ENCODE measurements around the gene AHNAK.
"Not testable (repeated sequence)": the region's sequence is repeated elsewhere in the genome, so short reads cannot be mapped to it uniquely, and the experiment has no call there.

DNA sequence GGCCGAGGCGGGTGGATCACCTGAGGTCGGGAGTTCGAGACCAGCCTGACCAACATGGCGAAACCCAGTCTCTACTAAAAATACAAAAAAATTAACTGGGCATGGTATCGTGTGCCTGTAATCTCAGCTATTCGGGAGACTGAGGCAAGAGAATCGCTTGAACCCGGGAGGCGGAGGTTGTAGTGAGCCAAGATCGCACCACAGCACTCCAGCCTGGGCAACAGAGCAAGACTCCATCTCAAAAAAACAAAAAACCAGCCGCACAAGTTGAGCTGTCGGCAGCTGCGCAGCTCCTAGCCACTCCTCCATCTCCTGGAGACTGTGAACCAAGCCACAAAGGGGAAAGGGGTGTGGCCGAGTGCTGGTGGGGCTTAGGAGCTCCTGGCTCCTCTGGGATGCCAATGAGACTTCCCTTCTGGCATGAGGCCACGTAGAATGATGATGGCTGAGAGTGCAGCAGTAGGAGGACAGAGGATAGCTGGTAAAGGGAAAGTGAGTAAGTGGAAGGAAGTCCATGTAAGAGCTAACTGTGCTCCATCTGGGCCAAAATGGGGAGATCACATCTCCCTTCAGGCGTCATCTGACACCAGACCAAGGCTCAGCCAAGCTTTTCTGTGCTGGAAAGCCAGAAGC lies 47.2 kb downstream of the AHNAK start:
- TF ChIP-seq, protein P1, sequence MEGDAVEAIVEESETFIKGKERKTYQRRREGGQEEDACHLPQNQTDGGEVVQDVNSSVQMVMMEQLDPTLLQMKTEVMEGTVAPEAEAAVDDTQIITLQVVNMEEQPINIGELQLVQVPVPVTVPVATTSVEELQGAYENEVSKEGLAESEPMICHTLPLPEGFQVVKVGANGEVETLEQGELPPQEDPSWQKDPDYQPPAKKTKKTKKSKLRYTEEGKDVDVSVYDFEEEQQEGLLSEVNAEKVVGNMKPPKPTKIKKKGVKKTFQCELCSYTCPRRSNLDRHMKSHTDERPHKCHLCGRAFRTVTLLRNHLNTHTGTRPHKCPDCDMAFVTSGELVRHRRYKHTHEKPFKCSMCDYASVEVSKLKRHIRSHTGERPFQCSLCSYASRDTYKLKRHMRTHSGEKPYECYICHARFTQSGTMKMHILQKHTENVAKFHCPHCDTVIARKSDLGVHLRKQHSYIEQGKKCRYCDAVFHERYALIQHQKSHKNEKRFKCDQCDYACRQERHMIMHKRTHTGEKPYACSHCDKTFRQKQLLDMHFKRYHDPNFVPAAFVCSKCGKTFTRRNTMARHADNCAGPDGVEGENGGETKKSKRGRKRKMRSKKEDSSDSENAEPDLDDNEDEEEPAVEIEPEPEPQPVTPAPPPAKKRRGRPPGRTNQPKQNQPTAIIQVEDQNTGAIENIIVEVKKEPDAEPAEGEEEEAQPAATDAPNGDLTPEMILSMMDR (IDR thresholded peaks at IDR 0.05; ENCODE audit: low read length) = not testable (repeated sequence)
- not testable (repeated sequence) for TF ChIP-seq EZH2 (IDR thresholded peaks at IDR 0.05; ENCODE audit: borderline replicate concordance, low read length)
